Rectal smooth muscle tissue (tissue), 1 donor: Measurements from ENCODE around the gene MTERF4.

ENCODE experiments used
- H3K27ac ChIP-seq: one replicate; pipeline ENCODE4 v1.7.0; 2013; ENCODE audit warnings: low read depth, low read length, inconsistent platforms
- H3K27me3 ChIP-seq: one replicate; pipeline ENCODE4 v1.7.0; 2013; ENCODE audit warnings: low read length; ENCODE audit not compliant: control insufficient read depth, insufficient read depth
- H3K36me3 ChIP-seq: one replicate; pipeline ENCODE4 v1.7.0; 2013; ENCODE audit warnings: low read length; ENCODE audit not compliant: control insufficient read depth, insufficient read depth
- H3K4me1 ChIP-seq: one replicate; pipeline ENCODE4 v1.7.0; 2013; ENCODE audit warnings: low read length; ENCODE audit not compliant: control insufficient read depth, insufficient read depth
- H3K4me3 ChIP-seq: one replicate; pipeline ENCODE4 v1.7.0; 2013; ENCODE audit warnings: low read length
- H3K9ac ChIP-seq: one replicate; pipeline ENCODE4 v1.7.0; 2013; ENCODE audit warnings: low read length

The MTERF4 gene

GRCh38 chr2:241130316-241130715, 28.2 kb upstream of the MTERF4 start:
- Histone ChIP-seq H3K4me1 (no peaks in the 10 kb centered on the region), H3K27me3 (no peaks in the 10 kb centered on the region), H3K4me3 (no peak overlapping the region), H3K9ac (no peak overlapping the region), H3K27ac (no peak overlapping the region), H3K36me3 (no peaks in the 10 kb centered on the region)

DNA sequence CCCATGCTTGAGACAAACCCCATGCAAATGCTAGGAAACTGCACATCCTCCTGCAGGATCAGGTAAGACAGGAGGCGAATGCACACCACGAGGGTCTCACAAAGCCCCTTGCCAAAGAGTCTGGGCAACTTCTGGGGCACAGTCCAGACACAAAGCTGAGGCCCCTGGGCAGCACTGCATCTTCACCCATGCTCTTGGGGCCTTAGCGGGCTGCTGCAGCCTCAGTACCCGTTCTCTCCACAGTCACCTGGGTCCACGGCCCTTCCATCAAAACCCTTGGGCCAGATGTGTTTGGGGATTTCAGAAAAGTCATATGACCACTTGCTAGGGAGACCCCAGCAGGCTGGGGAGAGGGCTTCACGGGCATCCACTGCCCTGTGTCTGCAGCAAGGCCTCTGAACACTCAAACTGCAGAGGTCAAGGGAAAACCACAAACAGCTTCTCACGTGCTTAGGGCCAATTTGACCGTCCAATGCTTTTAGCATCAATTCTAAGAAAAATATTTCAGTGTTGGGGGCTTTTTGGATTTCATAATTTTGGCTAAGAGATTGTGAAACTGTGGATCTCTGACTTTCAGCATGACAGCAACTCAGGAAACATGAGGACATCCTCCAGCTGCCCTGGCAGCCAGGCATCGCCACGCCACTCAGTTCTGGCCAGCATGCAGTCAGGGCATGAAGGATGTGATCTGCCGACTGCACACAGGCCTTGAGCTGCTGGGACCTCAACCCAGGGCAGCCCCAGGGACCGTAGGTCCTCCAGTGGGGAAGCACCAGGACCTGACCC, 27.2 kb upstream of the MTERF4 start:
- H3K4me3 ChIP-seq: no peak overlapping the region
- no peak overlapping the region for H3K27ac ChIP-seq
- no peak overlapping the region for H3K9ac ChIP-seq
- no peaks in the 10 kb centered on the region for H3K36me3 ChIP-seq
- H3K27me3 ChIP-seq: no peaks in the 10 kb centered on the region
- no peaks in the 10 kb centered on the region for H3K4me1 ChIP-seq

- Histone ChIP-seq H3K9ac (no peak overlapping the region), H3K27ac (no peak overlapping the region), H3K27me3 (no peaks in the 10 kb centered on the region), H3K4me3 (no peak overlapping the region), H3K4me1 (no peaks in the 10 kb centered on the region), H3K36me3 (no peaks in the 10 kb centered on the region)
These were observed 26.2 kb upstream of the MTERF4 start for GRCh38 chr2:241128266-241128665.

- no peak overlapping the region for H3K4me3 ChIP-seq
- H3K36me3 ChIP-seq: peaks cover 2% of the 10 kb centered on the region
- no peaks in the 10 kb centered on the region for H3K4me1 ChIP-seq
- no peak overlapping the region for H3K9ac ChIP-seq
- H3K27me3 ChIP-seq: no peaks in the 10 kb centered on the region
- H3K27ac ChIP-seq: no peak overlapping the region
These were observed 24.7 kb upstream of the MTERF4 start for GRCh38 chr2:241126771-241127202.

- Histone ChIP-seq H3K27me3 (no peaks in the 10 kb centered on the region), H3K36me3 (peaks cover 2% of the 10 kb centered on the region), H3K4me1 (no peaks in the 10 kb centered on the region), H3K27ac (no peak overlapping the region), H3K4me3 (no peak overlapping the region), H3K9ac (no peak overlapping the region)
These were observed 24.1 kb upstream of the MTERF4 start for GRCh38 chr2:241126201-241126611.

DNA sequence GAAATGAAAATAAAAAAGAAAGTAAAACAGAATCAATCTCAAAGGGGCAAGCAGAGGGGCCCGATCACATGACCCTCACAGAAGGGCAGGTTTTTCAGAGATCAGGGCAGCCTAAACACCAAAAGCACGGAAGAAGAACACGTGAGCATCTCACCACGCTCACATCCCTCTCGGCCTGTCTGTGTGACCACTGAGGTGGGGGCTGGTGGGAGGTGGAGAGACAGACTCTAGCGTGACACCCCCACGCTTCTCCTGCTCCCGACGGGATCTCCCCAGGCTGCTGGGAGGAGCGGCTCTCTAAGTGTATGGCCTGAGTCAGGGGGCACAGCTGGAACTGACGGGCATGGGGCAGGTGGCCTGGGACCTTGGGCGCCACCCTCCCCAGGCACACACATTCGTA, 23.5 kb upstream of the MTERF4 start:
- H3K9ac ChIP-seq: no peak overlapping the region
- H3K27ac ChIP-seq: no peak overlapping the region
- H3K4me3 ChIP-seq: no peak overlapping the region
- H3K36me3 ChIP-seq: peaks cover 2% of the 10 kb centered on the region
- no peaks in the 10 kb centered on the region for H3K27me3 ChIP-seq
- H3K4me1 ChIP-seq: no peaks in the 10 kb centered on the region

GRCh38 chr2:241123816-241124536, 21.9 kb upstream of the MTERF4 start:
- Histone ChIP-seq H3K36me3 (peaks cover 4% of the 10 kb centered on the region), H3K27ac (no peak overlapping the region), H3K27me3 (no peaks in the 10 kb centered on the region), H3K9ac (no peak overlapping the region), H3K4me3 (no peak overlapping the region), H3K4me1 (no peaks in the 10 kb centered on the region)

DNA sequence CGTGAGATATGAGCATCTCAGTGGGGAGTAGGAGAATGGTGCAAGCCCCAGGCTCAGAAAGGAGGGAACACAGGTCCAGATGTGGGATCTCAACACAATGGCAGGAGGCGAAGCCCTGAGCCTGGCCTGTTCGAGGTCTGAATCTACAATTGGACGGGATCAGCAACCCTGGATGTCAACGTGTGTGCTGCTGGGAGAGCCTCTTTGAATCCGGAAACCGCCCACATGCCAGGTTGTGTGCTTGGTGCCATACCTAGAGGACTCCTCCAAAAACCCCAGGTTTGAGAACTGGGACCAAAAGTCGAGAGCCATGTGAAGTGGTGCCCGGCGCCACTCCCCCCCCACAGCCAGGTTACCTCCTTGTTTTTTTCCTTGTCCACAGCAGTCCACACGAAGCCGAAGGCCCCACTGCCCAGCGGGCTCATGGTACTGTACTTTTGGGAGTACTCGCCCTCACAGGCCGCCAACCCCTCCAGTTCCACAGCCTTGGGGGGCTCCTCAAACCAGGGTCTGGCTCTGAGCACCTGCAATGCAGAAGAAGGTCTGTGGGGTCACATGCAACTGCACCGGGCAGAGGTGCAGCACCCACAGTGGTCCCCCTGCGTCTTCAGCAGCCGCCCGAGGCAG, 20.4 kb upstream of the MTERF4 start:
- Histone ChIP-seq H3K4me1 (no peaks in the 10 kb centered on the region), H3K27me3 (no peaks in the 10 kb centered on the region), H3K36me3 (peaks cover 4% of the 10 kb centered on the region), H3K9ac (no peak overlapping the region), H3K4me3 (no peak overlapping the region), H3K27ac (no peak overlapping the region)

DNA sequence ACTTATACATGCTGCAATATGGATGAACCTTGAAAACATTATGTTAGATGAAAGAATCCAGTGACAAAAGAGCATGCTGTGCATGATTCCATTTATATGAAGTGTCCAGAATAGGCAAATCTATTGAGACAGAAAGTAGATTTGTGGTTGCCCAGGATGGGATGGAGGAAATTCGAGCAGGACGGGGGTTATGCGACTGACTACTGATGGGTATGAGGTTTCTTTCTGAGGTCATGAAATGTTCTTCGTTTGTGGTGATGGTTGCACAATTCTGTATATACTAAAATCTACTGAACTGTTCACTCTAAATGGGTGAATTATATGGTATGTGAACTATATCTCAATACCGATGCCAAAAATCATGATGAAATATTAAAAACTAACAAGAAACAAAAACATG, 18.9 kb upstream of the MTERF4 start:
- H3K36me3 ChIP-seq: peaks cover 4% of the 10 kb centered on the region
- H3K4me3 ChIP-seq: no peak overlapping the region
- no peaks in the 10 kb centered on the region for H3K27me3 ChIP-seq
- H3K27ac ChIP-seq: no peak overlapping the region
- H3K4me1 ChIP-seq: no peaks in the 10 kb centered on the region
- H3K9ac ChIP-seq: no peak overlapping the region

GRCh38 chr2:241120440-241120839, 18.4 kb upstream of the MTERF4 start:
- H3K36me3 ChIP-seq: peaks cover 4% of the 10 kb centered on the region
- no peaks in the 10 kb centered on the region for H3K27me3 ChIP-seq
- no peak overlapping the region for H3K4me3 ChIP-seq
- no peak overlapping the region for H3K9ac ChIP-seq
- H3K27ac ChIP-seq: no peak overlapping the region
- no peaks in the 10 kb centered on the region for H3K4me1 ChIP-seq

DNA sequence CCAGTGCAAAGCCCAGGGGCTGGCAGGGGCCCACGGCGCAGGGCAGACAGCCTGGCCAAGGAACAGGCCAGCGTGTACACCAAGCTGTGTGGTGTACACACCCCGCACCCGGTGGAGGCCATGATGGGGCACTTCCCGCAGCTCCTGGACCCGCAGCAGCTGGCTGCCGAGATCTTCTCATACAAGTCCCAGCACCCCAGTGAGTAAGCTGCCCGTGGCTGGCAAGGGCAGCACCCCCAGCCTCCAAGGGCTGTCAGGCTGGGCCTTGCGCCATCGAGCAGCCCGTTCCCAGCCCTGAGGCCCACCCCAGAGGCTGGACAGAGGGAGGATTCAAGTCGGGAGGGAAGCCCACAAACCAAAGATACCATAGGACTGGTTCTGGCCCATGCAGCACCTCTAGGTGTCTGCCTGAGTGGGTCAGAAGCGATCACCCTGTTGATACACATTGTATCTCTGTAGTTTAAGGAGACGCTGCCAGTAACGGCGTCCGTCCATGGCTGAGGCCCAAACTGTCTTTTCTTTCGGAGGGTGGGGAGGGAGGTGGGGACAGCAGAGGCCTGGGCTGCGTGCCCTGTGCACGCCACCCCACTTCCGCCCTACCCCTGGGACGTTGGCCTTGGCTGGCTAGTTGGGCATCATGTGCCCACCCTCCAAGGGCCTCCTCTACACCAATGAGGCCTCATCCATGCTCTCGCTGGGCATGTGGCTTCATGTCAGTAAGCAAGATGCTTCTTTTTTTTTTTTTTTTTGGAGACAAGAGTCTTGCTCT, 16.8 kb upstream of the MTERF4 start:
- Histone ChIP-seq H3K9ac (no peak overlapping the region), H3K4me1 (no peaks in the 10 kb centered on the region), H3K27me3 (no peaks in the 10 kb centered on the region), H3K36me3 (peaks cover 7% of the 10 kb centered on the region), H3K27ac (no peak overlapping the region), H3K4me3 (no peak overlapping the region)
